ACHN (cell line): Measurements from ENCODE around the gene DROSHA.

ENCODE experiments used
- DNase-seq: peaks from one replicate; pipeline ENCODE4 v3.0.0-alpha.2; 2015
- in situ Hi-C: cut with HindIII; loops from 2 replicates; pipeline ENCODE4 v1.10.0; 2017; ENCODE audit warnings: low sequenced_read_pairs, low pct_ligation_motif_present, low pct_unique_long_range_greater_than_20kb

Gene DROSHA

GRCh38 chr5:31478901-31479300, 53.0 kb downstream of the DROSHA start:
- in situ Hi-C loops = no loop called here
- DNase-seq = no peak

- in situ Hi-C loops = no loop called here
- no peak for DNase-seq
Measured at GRCh38 chr5:31477971-31478370, 53.9 kb downstream of the DROSHA start.

DNA sequence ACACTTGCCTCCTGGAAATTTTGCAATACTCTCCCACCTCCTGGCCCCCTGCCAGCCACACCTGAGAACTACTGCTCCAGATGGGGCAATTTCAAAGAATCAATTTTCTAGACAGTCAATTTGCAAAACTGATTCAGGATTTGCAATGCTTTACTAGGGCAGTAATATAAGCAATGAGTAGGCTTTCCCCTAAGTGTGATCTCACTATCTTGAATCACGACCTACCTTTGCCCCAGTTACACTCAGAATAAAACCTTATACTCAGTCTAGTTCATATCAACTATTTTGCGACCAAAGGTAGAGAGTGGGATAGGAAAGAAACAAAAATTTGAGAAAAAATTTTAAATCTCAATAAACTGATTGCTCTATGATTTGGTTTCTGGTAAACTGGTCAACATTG, 54.4 kb downstream of the DROSHA start:
- in situ Hi-C loops = no loop called here

GRCh38 chr5:31476738-31477141, 55.2 kb downstream of the DROSHA start:
- no peak for DNase-seq
- in situ Hi-C loops = no loop called here

More for the DNA sequence above, 54.4 kb downstream of the DROSHA start:
- no peak for DNase-seq

DNA sequence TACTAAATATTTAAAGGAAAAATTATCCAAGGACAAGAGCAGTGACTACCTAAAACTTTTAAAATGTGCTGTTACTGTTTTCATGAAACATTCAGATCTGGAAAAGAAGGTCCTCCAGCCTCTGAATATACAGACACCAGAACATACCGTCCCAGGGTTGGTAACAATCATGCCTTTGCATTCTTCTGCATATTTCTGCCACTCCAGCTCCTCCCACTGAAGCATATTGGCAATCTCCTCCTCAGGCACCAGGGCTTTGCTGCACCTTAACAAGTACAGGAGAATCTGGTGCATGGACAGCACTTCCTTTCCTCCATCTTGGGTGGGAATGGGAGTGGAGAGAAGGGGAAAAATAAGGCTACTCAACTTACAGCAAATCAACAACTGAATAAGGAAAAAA, 60.0 kb downstream of the DROSHA start:
- in situ Hi-C loops = no loop called here
- DNase-seq = no peak

- in situ Hi-C loops = no loop called here
- no peak for DNase-seq
Measured at GRCh38 chr5:31471040-31471439, 60.9 kb downstream of the DROSHA start.

- in situ Hi-C loops = no loop called here
- DNase-seq = peak; percentile 53
Measured at GRCh38 chr5:31470608-31471007, 61.3 kb downstream of the DROSHA start.

GRCh38 chr5:31469886-31470285, 62.0 kb downstream of the DROSHA start:
- in situ Hi-C loops = no loop called here

GRCh38 chr5:31469466-31469865, 62.4 kb downstream of the DROSHA start:
- DNase-seq = no peak
- in situ Hi-C loops = no loop called here

More at GRCh38 chr5:31469886-31470285, 62.0 kb downstream of the DROSHA start:
- no peak for DNase-seq

DNA sequence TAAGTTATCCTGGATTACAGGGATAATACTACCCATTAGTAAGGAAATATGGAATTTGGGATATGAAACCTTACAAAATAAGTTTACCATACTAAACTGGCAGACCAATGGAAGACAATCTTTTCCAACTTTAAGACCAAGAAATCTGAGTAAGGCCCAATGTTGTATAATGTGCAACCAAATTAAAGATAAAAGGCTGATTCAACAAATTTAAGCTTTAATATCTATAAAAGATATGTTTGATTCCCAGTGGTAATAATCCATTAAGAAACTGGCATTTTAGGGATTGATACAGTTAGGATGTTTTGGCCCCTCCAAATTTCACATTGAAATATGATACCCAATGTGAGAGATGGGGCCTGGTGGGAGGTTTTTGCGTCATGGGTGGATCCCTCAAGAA, 66.6 kb downstream of the DROSHA start:
- DNase-seq = no peak
- in situ Hi-C loops = no loop called here

DNA sequence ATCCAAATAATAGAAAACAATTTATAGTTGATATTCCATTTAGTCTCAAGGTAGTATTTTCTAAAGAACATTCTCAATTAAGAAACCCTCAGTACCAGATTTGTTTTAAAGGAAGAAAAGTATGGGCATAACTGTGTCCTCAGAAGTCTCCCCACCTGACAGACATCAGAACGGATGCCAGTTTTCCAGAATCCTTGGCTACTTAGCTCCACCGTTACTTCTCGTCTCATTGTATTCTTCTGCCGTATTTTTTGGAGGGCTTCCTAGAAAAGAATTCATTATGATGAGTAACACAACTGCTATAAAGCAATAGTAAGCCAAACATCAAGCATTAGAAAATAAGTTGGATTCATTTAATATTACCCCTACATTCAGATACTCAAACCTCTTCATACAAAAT, 67.8 kb downstream of the DROSHA start:
- no peak for DNase-seq
- in situ Hi-C loops = no loop called here

DNA sequence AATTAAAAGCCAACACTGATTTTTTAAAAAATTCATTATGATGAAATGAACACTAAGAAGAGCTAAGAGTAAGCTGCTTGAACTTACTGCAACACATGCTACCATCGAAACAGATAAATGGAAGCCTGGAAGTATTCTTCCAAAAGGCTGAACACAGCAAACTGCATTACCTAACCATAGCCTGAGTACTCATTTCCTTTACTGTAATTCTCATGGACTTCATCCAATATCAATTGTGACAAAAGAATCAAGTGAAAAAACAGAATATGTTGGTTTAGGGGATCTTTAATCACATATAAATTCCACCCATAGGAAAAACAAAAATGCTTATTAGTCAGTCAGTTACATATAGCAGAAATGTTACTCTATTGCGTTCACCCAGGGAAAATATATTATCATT, 68.5 kb downstream of the DROSHA start:
- in situ Hi-C loops = no loop called here
- DNase-seq = no peak

- in situ Hi-C loops = no loop called here
- no peak for DNase-seq
Measured at GRCh38 chr5:31459594-31459993, 72.3 kb downstream of the DROSHA start.

GRCh38 chr5:31455172-31455571, 76.7 kb downstream of the DROSHA start:
- in situ Hi-C loops = no loop called here
- no peak for DNase-seq

DNA sequence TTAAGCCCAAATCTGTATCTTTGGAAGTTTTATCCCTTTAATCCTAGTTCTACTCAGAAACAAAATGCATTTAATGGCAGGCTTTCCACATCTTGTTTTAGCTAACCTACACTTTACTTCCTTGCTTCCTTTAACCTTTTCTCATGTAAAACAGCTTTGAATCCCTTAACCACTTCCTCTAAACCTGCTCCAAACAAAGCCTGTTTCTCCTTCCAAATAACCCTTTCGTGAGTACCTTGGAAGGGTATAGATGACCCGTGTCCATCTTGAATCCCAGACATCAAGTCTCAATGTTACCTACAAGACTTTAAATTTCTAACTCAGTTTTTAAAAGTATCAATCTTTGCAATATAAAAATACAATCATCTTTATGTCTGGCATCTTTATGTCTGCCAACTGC, 78.4 kb downstream of the DROSHA start:
- in situ Hi-C loops = no loop called here

GRCh38 chr5:31452314-31452713, 79.6 kb downstream of the DROSHA start:
- in situ Hi-C loops = no loop called here
- DNase-seq = no peak

More for the DNA sequence above, 78.4 kb downstream of the DROSHA start:
- DNase-seq = no peak

- in situ Hi-C loops = no loop called here
- no peak for DNase-seq
Measured at GRCh38 chr5:31449962-31450361, 81.9 kb downstream of the DROSHA start.

DNA sequence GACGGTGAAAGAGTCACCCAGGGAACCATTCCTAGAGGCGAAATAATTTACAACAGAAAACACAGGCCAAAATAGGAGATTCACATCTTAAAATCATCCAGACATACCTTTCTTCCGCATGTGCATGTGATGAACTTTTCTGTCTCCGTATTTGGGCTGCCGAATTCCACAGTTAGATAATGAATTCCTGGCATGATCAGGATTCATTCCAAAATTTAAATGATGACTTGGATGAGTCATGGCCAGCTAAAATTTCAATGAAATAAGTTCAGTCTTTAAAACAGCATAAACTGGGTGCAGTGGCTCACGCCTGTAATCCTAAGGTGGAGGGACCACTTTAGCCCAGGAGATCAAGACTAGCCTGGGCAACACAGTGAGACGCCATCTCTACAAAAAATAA, 82.7 kb downstream of the DROSHA start:
- in situ Hi-C loops = no loop called here

DNA sequence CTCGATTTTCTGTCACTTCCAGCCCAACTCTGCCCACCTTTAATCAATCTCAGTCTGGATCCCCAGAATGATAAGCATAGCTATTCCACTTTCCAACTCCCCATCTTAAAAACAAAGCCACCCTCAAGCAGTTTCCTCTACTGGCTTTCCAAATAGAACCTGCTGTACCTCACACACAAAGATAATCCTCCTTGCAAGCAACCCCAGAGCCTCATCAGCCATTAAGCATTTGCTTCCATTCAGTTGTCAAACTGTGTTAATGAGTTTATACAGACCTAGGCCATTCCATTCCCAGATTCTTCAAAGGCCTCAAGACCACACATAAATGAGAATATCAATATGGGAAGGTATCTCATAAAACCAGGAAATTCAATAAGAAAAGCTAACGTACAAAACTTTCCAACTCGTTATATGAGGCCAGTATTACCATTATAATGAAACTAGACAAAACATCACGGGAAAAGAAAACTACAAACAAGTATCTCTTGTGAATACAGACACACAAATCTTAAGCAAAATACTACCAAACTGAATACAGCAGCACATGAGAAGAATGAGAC, 86.8 kb downstream of the DROSHA start:
- in situ Hi-C loops = no loop called here
- DNase-seq = no peak

More for the DNA sequence above, 82.7 kb downstream of the DROSHA start:
- DNase-seq = no peak

GRCh38 chr5:31443572-31443971, 88.3 kb downstream of the DROSHA start:
- DNase-seq = no peak
- in situ Hi-C loops = no loop called here
